ENCODE data around the gene SATB1.
A peak's percentile ranks its signal among the peaks of the same experiment; 100 is the strongest.

SATB1 gene

DNA sequence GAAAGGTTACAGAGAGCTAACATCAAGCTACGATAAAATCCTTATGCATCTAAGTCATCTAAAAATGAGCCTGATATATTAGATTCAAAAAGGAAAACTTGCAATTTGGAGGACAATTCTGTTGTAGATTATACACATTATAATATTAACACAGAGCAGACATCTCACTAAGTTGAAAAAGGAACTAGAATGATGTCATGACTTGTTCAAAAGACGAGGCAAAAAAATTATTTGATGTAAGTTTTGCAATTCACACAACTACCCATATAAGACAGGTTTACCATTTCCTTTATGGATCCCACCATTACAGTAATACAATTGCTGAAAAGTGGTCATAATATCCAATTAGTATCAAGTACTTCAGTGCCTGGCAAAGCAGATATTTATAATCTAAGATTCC, 15.9 kb downstream of the SATB1 start:
- peaks cover 0 to 3% of the 10 kb centered on the region in 2 experiments; a peak in 2 of 3 replicates for H3K36me3 ChIP-seq (ENCODE audit: control insufficient read depth in 2 of 2, insufficient read depth in 1 of 2, low read length in 2 of 2)
- TF ChIP-seq, protein P1, sequence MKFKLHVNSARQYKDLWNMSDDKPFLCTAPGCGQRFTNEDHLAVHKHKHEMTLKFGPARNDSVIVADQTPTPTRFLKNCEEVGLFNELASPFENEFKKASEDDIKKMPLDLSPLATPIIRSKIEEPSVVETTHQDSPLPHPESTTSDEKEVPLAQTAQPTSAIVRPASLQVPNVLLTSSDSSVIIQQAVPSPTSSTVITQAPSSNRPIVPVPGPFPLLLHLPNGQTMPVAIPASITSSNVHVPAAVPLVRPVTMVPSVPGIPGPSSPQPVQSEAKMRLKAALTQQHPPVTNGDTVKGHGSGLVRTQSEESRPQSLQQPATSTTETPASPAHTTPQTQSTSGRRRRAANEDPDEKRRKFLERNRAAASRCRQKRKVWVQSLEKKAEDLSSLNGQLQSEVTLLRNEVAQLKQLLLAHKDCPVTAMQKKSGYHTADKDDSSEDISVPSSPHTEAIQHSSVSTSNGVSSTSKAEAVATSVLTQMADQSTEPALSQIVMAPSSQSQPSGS (tag by site-specific recombination; IDR thresholded peaks at IDR 0.05; ENCODE audit: low read depth): peak; percentile 58; the same call in 1 of the 2 replicates
- TF ChIP-seq ZNF473 (tag by site-specific recombination; IDR thresholded peaks at IDR 0.05) (no peak), ZNF2 (tag by site-specific recombination; IDR thresholded peaks at IDR 0.05) (no peak)
- no peaks in the 10 kb centered on the region for H3K9me3 ChIP-seq (ENCODE audit: control insufficient read depth, insufficient read depth, low read depth, low read length)
- no peak overlapping the region for H3K4me3 ChIP-seq (ENCODE audit: low read depth, low read length)
- ChIA-PET POLR2A (no interaction called here), CTCF (no interaction called here)
- no peaks in the 10 kb centered on the region for H3K4me1 ChIP-seq (ENCODE audit: control insufficient read depth, insufficient read depth, low read length)
- H3K27ac ChIP-seq (ENCODE audit: extremely low read depth, low read depth, low read length): no peak overlapping the region

DNA sequence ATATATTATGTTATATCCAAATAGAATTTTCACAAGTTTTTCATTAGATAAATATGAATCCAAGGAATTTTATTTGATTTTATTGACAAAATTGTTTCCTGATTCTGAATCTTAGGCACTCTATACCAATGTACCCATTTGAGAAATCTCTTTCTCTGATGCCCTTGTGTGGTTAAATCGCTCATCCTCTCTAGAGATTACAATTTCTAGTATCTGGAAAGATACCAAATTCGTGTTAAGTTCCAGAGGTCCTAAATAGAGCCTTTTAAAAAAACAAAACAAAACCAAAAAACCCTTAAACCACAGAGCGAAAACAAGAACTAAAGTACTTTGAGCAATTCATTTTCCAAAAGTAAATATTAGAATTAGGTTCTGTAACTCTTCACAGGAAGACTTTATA, 20.0 kb downstream of the SATB1 start:
- H3K4me3 ChIP-seq (ENCODE audit: low read depth, low read length): no peak overlapping the region
- no peaks in the 10 kb centered on the region for H3K9me3 ChIP-seq (ENCODE audit: control insufficient read depth, insufficient read depth, low read depth, low read length)
- H3K27ac ChIP-seq (ENCODE audit: extremely low read depth, low read depth, low read length): no peak overlapping the region
- no peaks in the 10 kb centered on the region for H3K4me1 ChIP-seq (ENCODE audit: control insufficient read depth, insufficient read depth, low read length)
- CTCF ChIA-PET: interaction anchor here (1.2 kb wide), 1 partner anchor 16 kb away, joined by 6 read pairs; no protein-coding TSS in a partner anchor
- POLR2A ChIA-PET: no interaction called here
- H3K36me3 ChIP-seq (ENCODE audit: control insufficient read depth in 2 of 2, insufficient read depth in 1 of 2, low read length in 2 of 2): peaks cover 0 to 3% of the 10 kb centered on the region in 2 experiments; a peak in 1 of 3 replicates
- no peak for TF ChIP-seq ZNF792 (tag by site-specific recombination; IDR thresholded peaks at IDR 0.05)
- TF ChIP-seq, protein P2, sequence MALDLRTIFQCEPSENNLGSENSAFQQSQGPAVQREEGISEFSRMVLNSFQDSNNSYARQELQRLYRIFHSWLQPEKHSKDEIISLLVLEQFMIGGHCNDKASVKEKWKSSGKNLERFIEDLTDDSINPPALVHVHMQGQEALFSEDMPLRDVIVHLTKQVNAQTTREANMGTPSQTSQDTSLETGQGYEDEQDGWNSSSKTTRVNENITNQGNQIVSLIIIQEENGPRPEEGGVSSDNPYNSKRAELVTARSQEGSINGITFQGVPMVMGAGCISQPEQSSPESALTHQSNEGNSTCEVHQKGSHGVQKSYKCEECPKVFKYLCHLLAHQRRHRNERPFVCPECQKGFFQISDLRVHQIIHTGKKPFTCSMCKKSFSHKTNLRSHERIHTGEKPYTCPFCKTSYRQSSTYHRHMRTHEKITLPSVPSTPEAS (tag by site-specific recombination; IDR thresholded peaks at IDR 0.05): no peak
- no peak for TF ChIP-seq ZNF624 (tag by site-specific recombination; IDR thresholded peaks at IDR 0.05)
- no peak for TF ChIP-seq ZFP3 (tag by site-specific recombination; IDR thresholded peaks at IDR 0.05; ENCODE audit: low read depth)
- no peak for TF ChIP-seq ZFP41 (tag by site-specific recombination; IDR thresholded peaks at IDR 0.05; ENCODE audit: borderline replicate concordance)
- TF ChIP-seq ZNF530 (tag by site-specific recombination; IDR thresholded peaks at IDR 0.05; ENCODE audit: low read depth): no peak
- TF ChIP-seq REPIN1 (tag by site-specific recombination; IDR thresholded peaks at IDR 0.05; ENCODE audit: low read depth): no peak
- no peak for TF ChIP-seq ZNF404 (tag by site-specific recombination; IDR thresholded peaks at IDR 0.05)
- TF ChIP-seq ZNF747 (tag by site-specific recombination; IDR thresholded peaks at IDR 0.05): no peak
- TF ChIP-seq ZNF791 (tag by site-specific recombination; IDR thresholded peaks at IDR 0.05): no peak
- TF ChIP-seq YY1 (tag by site-specific recombination; IDR thresholded peaks at IDR 0.05): no peak
- TF ChIP-seq ZNF670 (tag by site-specific recombination; IDR thresholded peaks at IDR 0.05; ENCODE audit: low read depth): no peak
- no peak for TF ChIP-seq ZNF776 (tag by site-specific recombination; IDR thresholded peaks at IDR 0.05; ENCODE audit: borderline replicate concordance)
- TF ChIP-seq, protein P3, sequence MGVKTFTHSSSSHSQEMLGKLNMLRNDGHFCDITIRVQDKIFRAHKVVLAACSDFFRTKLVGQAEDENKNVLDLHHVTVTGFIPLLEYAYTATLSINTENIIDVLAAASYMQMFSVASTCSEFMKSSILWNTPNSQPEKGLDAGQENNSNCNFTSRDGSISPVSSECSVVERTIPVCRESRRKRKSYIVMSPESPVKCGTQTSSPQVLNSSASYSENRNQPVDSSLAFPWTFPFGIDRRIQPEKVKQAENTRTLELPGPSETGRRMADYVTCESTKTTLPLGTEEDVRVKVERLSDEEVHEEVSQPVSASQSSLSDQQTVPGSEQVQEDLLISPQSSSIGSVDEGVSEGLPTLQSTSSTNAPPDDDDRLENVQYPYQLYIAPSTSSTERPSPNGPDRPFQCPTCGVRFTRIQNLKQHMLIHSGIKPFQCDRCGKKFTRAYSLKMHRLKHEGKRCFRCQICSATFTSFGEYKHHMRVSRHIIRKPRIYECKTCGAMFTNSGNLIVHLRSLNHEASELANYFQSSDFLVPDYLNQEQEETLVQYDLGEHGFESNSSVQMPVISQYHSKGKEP (tag by site-specific recombination; IDR thresholded peaks at IDR 0.05): no peak

DNA sequence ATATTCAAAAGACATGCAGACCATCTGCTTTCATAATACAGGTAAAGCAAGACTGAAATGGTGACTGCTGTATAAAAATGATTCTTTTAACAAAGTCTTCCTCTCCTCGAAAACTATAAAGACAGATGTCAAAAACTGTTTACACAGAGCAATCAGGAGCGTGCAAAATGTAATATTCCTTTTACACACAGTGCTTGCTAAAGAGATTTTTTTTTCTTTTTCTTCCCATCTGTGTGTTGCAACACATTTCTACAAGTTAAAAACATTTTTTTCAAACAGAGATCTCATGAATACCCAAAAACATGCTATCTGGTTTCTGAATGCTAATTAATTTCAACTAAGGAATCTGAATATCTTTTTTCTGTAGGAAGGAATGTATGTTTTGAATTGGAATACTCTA, 22.1 kb downstream of the SATB1 start:
- TF ChIP-seq ZNF658 (tag by site-specific recombination; IDR thresholded peaks at IDR 0.05) (no peak), ZNF211 (tag by site-specific recombination; IDR thresholded peaks at IDR 0.05; ENCODE audit: low read depth) (no peak), SCRT1 (tag by site-specific recombination; IDR thresholded peaks at IDR 0.05; ENCODE audit: borderline replicate concordance) (no peak), ZNF223 (tag by site-specific recombination; IDR thresholded peaks at IDR 0.05) (no peak)
- no peaks in the 10 kb centered on the region for H3K9me3 ChIP-seq (ENCODE audit: control insufficient read depth, insufficient read depth, low read depth, low read length)
- H3K36me3 ChIP-seq (ENCODE audit: control insufficient read depth in 2 of 2, insufficient read depth in 1 of 2, low read length in 2 of 2): peaks cover 0 to 3% of the 10 kb centered on the region in 2 experiments; a peak in 1 of 3 replicates
- ChIA-PET POLR2A (no interaction called here), CTCF (no interaction called here)
- no peak overlapping the region for H3K4me3 ChIP-seq (ENCODE audit: low read depth, low read length)
- H3K27ac ChIP-seq (ENCODE audit: extremely low read depth, low read depth, low read length): no peak overlapping the region
- H3K4me1 ChIP-seq (ENCODE audit: control insufficient read depth, insufficient read depth, low read length): no peaks in the 10 kb centered on the region
